ENCODE measurements around the gene TNC.

TNC gene

DNA sequence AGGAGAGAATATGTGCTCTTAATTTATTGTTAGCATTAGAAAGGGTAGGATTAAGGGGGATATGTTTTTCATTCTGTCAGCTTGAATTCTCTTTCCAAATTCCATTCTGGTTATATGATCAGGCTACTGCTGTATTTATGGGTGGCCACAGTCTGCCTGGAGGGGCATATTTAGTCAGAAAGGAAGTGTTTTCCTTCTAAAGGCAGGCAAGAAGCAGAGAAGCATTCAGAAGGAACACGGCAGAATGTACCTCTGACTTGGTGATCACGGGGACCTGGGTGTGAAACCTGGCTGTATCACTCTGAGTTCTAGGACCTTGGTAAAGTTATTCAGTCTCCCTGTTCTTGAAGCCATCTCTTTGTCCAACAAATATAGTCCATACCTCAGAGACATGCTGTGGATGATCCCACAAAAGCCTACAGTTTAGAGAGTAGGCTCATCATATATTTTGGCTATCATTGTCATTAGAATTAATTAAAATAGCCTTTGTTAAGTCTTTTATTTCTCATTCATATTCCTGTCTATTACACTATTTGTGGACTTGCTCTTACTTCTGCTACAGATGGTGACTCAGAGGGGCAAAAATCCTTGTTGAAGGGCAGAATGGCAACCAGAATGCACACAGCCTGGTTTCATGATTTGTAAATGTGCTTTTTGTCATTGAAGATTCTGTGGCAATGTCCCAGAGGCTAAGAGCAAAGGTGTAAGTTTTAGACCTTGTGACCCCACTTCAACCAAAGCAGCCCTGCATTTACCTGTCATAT lies 2.7 kb downstream of the TNC start:
- TF ChIP-seq CTCF (IDR thresholded peaks at IDR 0.05; ENCODE audit: borderline replicate concordance, insufficient read depth, low read depth, low read length): no peak
- H3K4me3 ChIP-seq (ENCODE audit: low read depth, low read length): no peak overlapping the region

DNA sequence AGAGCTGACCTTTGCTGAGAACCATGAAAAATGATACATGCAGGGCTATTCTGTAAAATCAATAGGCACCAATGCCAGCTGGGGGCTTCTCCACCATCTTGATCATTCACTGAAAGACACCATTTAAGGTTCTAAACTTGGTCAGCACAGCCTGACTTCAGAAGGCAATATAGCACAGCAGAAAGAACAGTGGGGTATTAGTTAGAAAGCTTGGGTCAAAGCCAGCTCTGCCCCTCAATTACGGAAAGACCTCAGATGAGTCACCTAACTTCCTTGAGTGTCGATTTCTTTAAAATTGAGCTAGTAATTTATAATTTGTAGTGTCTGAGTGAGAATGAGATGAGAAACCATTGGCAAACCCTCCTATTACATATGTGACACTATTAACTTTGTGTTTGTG lies 3.4 kb downstream of the TNC start:
- H3K4me3 ChIP-seq (ENCODE audit: low read depth, low read length): no peak overlapping the region
- TF ChIP-seq CTCF (IDR thresholded peaks at IDR 0.05; ENCODE audit: borderline replicate concordance, insufficient read depth, low read depth, low read length): no peak

DNA sequence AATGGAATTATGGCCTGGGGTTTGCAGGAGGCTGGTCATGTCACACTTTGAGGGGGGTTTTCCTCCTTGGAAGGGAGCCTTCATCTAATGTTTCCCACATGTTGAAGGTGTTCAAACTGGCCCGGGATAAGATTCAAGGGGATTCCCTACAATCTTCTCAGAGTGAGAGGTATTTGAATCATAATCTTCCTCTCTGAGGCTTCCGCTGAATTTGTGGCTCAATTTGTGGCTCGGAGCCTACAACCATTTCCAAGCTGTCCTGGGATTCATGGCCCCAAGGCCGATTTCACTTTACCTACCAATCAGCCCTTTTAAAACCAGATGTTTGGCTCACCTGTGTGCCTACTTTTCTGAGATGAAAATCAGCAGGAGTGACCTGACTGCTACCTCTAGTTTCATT lies 3.9 kb downstream of the TNC start:
- H3K4me3 ChIP-seq (ENCODE audit: low read depth, low read length): no peak overlapping the region
- TF ChIP-seq CTCF (IDR thresholded peaks at IDR 0.05; ENCODE audit: borderline replicate concordance, insufficient read depth, low read depth, low read length): no peak

- no peak overlapping the region for H3K4me3 ChIP-seq (ENCODE audit: low read depth, low read length)
- no peak for TF ChIP-seq CTCF (IDR thresholded peaks at IDR 0.05; ENCODE audit: borderline replicate concordance, insufficient read depth, low read depth, low read length)
Measured at GRCh38 chr9:115111874-115112273, 6.1 kb downstream of the TNC start.

GRCh38 chr9:115109486-115109885 lies 8.5 kb downstream of the TNC start:
- H3K4me3 ChIP-seq (ENCODE audit: low read depth, low read length): no peak overlapping the region
- TF ChIP-seq CTCF (IDR thresholded peaks at IDR 0.05; ENCODE audit: borderline replicate concordance, insufficient read depth, low read depth, low read length): no peak

DNA sequence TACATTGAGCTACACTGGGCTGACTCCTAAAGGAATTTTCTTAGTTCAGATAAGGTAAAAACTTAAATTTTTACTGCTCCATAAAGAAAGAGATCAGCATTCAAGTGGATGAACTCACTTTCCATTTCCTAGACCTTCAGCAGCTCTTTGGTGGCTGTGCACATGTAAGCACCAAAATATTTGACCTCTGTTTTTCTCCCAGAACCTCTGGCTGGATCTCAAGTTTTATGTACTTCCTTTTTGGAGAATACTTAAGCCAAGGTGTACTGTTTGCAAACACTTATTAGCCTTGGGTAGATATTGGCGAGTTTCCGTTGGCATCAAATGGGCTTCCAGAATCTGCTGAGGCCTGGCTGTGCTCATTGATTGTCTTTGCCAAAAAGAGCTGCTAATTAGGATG lies 10.3 kb downstream of the TNC start:
- H3K4me3 ChIP-seq (ENCODE audit: low read depth, low read length): no peak overlapping the region
- no peak for TF ChIP-seq CTCF (IDR thresholded peaks at IDR 0.05; ENCODE audit: borderline replicate concordance, insufficient read depth, low read depth, low read length)

- TF ChIP-seq CTCF (IDR thresholded peaks at IDR 0.05; ENCODE audit: borderline replicate concordance, insufficient read depth, low read depth, low read length): no peak
- no peak overlapping the region for H3K4me3 ChIP-seq (ENCODE audit: low read depth, low read length)
Measured at GRCh38 chr9:115106642-115107041, 11.3 kb downstream of the TNC start.
